ENCODE results near the gene FERMT2.
"Not testable (repeated sequence)": the region's sequence is repeated elsewhere in the genome, so short reads cannot be mapped to it uniquely, and the experiment has no call there.

Gene FERMT2

GRCh38 chr14:52901357-52901980 lies 49.4 kb downstream of the FERMT2 start:
- no peak for DNase-seq (ENCODE audit: low spot score)

- no peak for DNase-seq (ENCODE audit: low spot score)
Measured at GRCh38 chr14:52900731-52901130, 50.1 kb downstream of the FERMT2 start.

GRCh38 chr14:52898496-52898895 lies 52.4 kb downstream of the FERMT2 start:
- no peak for DNase-seq (ENCODE audit: low spot score)

- DNase-seq (ENCODE audit: low spot score) = no peak
Measured at GRCh38 chr14:52895000-52895399, 55.9 kb downstream of the FERMT2 start.

GRCh38 chr14:52891800-52892199 lies 59.0 kb downstream of the FERMT2 start:
- DNase-seq (ENCODE audit: low spot score) = no peak

- DNase-seq (ENCODE audit: low spot score) = no peak
Measured at GRCh38 chr14:52888839-52889838, 61.7 kb downstream of the FERMT2 start.

GRCh38 chr14:52888159-52888558 lies 62.7 kb downstream of the FERMT2 start:
- no peak for DNase-seq (ENCODE audit: low spot score)

GRCh38 chr14:52885230-52885629 lies 65.6 kb downstream of the FERMT2 start:
- no peak for DNase-seq (ENCODE audit: low spot score)

- no peak for DNase-seq (ENCODE audit: low spot score)
Measured at GRCh38 chr14:52883658-52884057, 67.2 kb downstream of the FERMT2 start.

GRCh38 chr14:52882824-52883223 lies 68.0 kb downstream of the FERMT2 start:
- no peak for DNase-seq (ENCODE audit: low spot score)

- DNase-seq (ENCODE audit: low spot score) = no peak
Measured at GRCh38 chr14:52879958-52880357, 70.9 kb downstream of the FERMT2 start.

- no peak for DNase-seq (ENCODE audit: low spot score)
Measured at GRCh38 chr14:52878946-52879345, 71.9 kb downstream of the FERMT2 start.

GRCh38 chr14:52878469-52878868 lies 72.4 kb downstream of the FERMT2 start:
- DNase-seq (ENCODE audit: low spot score) = no peak

- DNase-seq (ENCODE audit: low spot score) = no peak
Measured at GRCh38 chr14:52877628-52878027, 73.2 kb downstream of the FERMT2 start.

GRCh38 chr14:52876806-52877205 lies 74.0 kb downstream of the FERMT2 start:
- no peak for DNase-seq (ENCODE audit: low spot score)

GRCh38 chr14:52876311-52876710 lies 74.5 kb downstream of the FERMT2 start:
- no peak for DNase-seq (ENCODE audit: low spot score)

GRCh38 chr14:52875707-52876106 lies 75.1 kb downstream of the FERMT2 start:
- DNase-seq (ENCODE audit: low spot score) = no peak

- DNase-seq (ENCODE audit: low spot score) = no peak
Measured at GRCh38 chr14:52874389-52874788, 76.5 kb downstream of the FERMT2 start.

GRCh38 chr14:52873694-52874093 lies 77.2 kb downstream of the FERMT2 start:
- DNase-seq (ENCODE audit: low spot score) = no peak

GRCh38 chr14:52873065-52873464 lies 77.8 kb downstream of the FERMT2 start:
- no peak for DNase-seq (ENCODE audit: low spot score)

GRCh38 chr14:52871606-52872005 lies 79.2 kb downstream of the FERMT2 start:
- DNase-seq (ENCODE audit: low spot score) = no peak

- DNase-seq (ENCODE audit: low spot score) = no peak
Measured at GRCh38 chr14:52868911-52869618, 81.8 kb downstream of the FERMT2 start.

- DNase-seq (ENCODE audit: low spot score) = not testable (repeated sequence)
Measured at GRCh38 chr14:52864893-52865292, 86.0 kb downstream of the FERMT2 start.

Measured in iPS-NIHi11 (cell line).